LNCAP (cell line): ENCODE data around the gene CACNA1I.
A peak's percentile ranks its signal among the peaks of the same experiment; 100 is the strongest.

ENCODE experiments used
- CTCF ChIP-seq: fragments of 450-650 bp; IDR thresholded peaks from 2 replicates; pipeline ENCODE4 v1.5.1; 2017; ENCODE audit warnings: mild to moderate bottlenecking

CACNA1I gene

GRCh38 chr22:39528080-39528661 is 42.4 kb upstream of the CACNA1I start:
- TF ChIP-seq CTCF: no peak

GRCh38 chr22:39528681-39529486 is 41.7 kb upstream of the CACNA1I start:
- peak; percentile 98 for TF ChIP-seq CTCF

DNA sequence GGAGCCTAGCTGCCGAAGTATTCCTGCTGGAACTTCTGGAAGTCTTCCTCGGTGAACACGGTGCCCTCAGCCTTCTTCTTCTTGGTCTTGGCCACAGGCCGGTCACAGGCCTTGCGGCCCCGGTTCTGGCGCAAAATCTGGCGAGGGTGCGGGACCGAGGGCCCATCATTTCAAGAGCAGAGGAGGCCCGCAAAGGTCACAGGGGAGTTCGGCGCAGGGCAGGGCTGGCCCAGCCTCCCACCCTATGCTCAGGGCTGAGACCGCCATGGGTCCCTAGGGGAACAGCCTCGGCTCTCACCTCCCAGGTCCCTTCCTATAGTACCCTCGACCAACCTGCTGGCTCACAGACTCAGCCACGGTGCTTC is 41.1 kb upstream of the CACNA1I start:
- TF ChIP-seq CTCF: peak; percentile 43

DNA sequence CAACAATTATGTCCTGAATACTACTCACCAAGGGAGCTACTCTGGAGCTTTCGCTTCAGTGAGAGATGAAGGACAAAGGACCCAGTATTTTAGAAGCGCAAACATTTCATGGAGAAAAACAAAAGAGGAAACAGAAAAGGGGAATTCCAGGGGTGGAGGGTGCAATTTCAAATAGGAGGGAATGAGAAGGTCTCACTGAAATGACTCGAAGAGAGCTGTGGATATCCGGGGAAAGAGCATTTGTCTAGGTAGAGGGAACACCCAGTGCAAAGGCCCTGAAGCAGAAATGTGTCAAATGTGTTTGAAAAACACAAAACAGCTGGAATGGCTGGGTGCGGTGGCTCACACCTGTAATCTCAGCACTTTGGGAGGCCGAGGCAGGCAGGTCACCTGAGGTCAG is 40.4 kb upstream of the CACNA1I start:
- TF ChIP-seq CTCF: no peak

- peak; percentile 26; the same call in 1 of the 2 replicates for TF ChIP-seq CTCF
Measured at GRCh38 chr22:39530692-39531331, 39.7 kb upstream of the CACNA1I start.

- TF ChIP-seq CTCF: no peak
Measured at GRCh38 chr22:39532215-39533073, 38.1 kb upstream of the CACNA1I start, which contains the start of gene RPS19BP1. Gene RPS19BP1, minus strand, starts transcription at chr22:39532748. Its CDS starts 10 bp downstream, at chr22:39532738.

DNA sequence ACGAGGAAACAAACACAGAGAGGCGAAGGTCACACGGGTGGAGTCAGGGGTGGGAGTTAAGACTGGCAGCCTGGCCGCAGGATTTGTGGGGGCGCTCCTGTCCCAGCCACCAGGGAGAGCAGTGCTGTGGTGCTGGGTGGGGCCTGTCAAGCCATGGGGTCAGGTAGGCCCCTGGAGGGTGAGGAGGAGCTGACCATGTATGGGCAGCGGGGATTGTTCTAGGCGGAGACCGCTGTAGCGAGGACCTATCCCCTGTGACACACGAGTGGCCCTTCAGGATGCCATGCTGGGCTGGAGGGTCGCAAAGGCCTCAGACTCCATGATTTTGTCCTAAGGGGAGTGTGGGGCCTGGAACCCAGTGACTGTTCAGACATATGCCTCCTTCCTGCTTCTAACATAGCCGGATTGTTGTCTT is 36.5 kb upstream of the CACNA1I start:
- no peak for TF ChIP-seq CTCF
